AML-193 (cell line): ENCODE data around the gene ZNRF1.
"Not testable (repeated sequence)": the region's sequence is repeated elsewhere in the genome, so short reads cannot be mapped to it uniquely, and the experiment has no call there.

Experiments
- DNase-seq, 2 experiments: peaks; one replicate each; lab custom pipeline; 2025; lab: John Stamatoyannopoulos, UW

The ZNRF1 gene

DNA sequence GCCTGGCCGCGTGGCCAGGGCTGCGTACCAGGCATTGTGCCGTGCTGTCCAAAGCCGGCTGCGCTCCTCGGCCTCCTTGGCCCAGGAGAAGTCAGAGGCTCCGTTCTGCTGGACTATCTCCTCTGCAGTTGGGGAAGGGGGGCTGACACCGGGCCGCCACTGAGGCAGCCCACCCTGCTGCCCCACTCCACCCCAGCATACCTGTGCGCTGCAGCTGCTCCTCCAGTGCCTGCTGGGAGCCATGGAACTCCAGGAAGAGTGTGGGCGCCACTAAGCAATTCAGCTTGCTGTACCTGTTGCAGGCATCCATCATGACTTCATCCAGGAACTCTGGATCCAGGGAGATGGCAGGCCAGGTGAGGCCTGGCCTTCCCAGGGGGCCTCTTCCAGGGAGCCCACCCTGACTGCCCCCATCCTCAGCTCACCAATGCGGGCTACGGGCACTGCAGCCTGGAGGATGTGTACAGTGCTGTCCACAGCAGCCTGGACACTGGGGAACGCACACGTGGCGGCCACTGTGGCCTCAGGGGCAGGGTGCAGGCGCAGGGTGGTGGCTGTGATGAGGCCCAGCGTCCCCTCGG is 114.8 kb downstream of the ZNRF1 start:
- no peak for DNase-seq

- no peak for DNase-seq
Observed at GRCh38 chr16:75114179-75114945, 115.5 kb downstream of the ZNRF1 start.

DNA sequence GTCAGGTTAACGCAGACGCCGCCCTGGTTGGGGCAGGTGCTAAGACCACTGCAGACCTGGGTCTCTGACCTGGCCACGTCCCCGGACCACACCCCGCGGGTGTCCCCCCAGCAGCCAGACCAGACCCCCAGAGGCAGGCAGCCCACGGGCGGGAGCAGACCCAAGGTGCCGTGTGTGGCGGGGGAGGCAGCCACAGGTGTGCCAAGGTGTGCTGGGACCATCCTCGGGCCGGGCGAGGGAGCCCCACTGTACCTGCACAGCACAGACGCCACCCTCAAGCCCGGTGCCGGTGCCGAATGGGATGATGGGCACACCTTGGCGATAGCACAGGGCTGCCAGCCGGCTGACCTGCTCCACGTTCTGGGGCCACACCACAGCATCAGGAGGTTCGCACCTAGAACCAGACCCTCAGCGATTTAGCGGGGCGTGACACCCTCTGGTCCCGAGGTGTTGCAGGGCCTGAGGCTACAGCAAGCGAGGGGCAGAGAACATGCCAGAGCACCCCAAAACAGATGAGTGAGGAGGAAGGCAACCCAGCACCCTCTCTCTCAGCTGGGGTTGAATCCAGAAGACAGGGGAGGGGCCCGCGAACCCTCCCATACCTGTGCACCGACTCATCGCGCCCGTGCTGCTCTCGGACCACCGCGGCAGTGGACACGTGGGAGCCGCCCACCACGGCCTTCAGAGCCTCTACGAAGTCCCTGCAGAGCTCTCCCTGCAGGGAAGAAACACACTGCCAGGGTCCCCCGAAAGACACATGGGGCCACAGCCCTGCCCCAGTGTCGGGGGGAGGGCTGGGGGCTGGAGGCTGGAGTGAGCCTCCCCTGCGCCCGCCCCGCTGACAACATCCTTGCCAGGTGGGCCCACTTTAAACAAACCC is 116.4 kb downstream of the ZNRF1 start:
- DNase-seq: no peak

GRCh38 chr16:75116081-75116910 is 117.5 kb downstream of the ZNRF1 start, which contains the start of gene LDHD:
Gene LDHD, minus strand, starts transcription at chr16:75116780. Its CDS starts 60 bp downstream, at chr16:75116720.
- peak; percentile 17 to 51 for DNase-seq

- DNase-seq: no peak
Observed at GRCh38 chr16:75116911-75117245, 118.1 kb downstream of the ZNRF1 start.

DNA sequence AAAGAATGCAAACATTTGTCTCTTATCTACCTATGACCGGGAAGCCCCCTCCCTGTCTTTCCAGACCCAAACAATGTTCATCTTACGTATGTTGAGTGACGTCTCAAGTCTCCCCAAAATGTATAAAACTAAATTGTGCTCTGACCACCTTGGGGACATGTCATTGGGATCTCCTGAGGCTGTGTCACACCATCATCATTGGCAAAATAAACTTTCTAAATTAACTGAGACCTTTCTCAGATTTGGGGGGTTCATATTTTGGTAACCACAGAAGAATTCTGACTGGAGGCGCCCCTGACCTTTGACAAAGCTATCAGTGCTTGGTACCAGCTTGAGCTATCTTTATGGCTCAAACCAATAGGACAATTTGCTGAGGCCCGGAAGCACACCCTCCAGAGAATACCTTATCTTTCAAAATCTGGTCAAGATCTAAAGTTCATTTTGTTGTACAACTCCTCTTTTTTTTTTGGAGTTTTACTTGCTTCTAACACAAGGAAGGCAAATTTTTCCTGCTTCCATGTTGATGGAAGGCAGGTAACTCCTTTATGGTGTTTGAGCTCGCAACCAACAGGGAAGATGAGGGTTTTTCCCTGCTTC is 120.2 kb downstream of the ZNRF1 start:
- DNase-seq: no peak

- DNase-seq: no peak
Observed at GRCh38 chr16:75120253-75120652, 121.4 kb downstream of the ZNRF1 start.

GRCh38 chr16:75121949-75122568 is 123.2 kb downstream of the ZNRF1 start:
- no peak for DNase-seq

GRCh38 chr16:75122609-75123008 is 123.8 kb downstream of the ZNRF1 start:
- no peak for DNase-seq

- DNase-seq: no peak
Observed at GRCh38 chr16:75127713-75128415, 129.0 kb downstream of the ZNRF1 start.

DNA sequence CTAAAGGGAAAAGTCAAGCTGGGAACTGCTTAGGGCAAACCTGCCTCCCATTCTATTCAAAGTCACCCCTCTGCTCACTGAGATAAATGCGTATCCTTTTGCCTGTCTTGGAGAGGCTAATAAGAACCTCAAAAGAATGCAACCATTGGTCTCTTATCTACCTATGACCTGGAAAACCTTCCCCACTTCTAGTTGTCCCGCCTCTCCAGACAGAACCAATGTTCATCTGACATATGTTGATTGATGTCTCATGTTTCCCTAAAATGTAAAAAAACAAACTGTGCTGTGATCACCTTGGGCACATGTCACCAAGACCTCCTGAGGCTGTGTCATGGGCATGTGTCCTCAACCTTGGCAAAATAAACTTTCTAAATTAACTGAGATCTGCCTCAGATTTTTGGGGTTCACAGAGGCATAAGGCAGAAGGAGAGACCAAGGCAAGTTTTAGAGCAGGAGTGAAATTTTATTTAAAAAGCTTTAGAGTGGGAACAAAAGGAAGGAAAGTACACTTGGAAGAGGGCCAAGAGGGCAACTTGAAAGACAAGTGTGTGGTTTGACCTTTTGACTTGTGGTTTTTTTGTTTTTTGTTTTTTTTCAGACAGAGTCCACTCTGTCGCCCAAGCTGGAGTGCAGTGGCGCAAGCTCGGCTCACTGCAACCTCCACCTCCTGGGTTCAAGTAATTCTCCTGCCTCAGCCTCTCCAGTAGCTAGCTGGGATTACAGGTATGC is 130.8 kb downstream of the ZNRF1 start:
- not testable (repeated sequence) for DNase-seq

DNA sequence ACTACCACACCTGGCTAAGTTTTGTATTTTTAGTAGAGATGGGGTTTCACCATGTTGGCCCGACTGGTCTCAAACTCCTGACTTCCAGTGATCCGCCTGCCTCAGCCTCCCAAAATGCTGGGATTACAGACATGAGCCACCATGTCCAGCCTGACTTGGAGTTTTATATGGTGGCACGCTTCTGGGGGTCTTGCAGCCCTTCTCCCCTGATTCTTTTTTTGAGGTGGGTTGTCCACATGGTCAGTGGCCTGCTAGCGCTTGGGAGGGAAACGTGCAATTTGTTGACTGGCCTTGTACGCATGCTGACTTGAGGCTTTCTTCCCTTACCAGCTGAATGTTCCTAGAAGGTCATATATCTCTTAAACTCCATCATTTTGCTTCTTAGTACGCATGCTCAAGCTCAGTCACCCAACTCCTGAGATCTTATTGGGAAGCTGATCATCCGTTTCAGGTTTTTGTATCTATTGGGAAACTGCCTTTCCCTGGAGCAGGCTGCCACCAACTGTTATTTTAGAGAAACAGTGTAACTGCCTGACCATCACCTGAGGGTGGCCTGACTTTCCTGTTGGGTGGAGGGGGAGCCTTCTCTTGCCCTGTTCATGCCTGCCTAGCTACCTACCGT is 131.4 kb downstream of the ZNRF1 start:
- DNase-seq: no peak

DNA sequence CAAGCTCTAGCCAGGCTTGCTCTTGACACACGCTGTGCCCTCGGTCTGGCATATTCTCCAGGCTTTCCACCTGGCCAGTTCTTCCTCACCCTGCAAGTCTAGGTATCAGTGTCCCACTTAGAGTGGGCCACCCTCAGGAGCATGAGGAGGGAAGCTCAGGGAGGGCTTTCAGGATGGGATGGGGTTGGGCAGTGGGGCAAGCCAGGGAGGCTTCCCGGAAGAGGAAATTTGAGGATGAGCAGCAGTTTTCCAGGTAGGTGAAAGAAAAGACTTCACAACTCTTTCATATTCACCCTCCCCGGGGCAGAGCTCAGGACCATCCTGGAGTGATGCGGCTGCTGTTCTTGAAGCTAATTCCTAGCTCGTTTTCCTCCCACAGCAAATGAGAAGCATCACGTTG is 132.3 kb downstream of the ZNRF1 start:
- DNase-seq: no peak

GRCh38 chr16:75138233-75138632 is 139.4 kb downstream of the ZNRF1 start:
- no peak for DNase-seq

- no peak for DNase-seq
Observed at GRCh38 chr16:75138636-75139035, 139.8 kb downstream of the ZNRF1 start.

DNA sequence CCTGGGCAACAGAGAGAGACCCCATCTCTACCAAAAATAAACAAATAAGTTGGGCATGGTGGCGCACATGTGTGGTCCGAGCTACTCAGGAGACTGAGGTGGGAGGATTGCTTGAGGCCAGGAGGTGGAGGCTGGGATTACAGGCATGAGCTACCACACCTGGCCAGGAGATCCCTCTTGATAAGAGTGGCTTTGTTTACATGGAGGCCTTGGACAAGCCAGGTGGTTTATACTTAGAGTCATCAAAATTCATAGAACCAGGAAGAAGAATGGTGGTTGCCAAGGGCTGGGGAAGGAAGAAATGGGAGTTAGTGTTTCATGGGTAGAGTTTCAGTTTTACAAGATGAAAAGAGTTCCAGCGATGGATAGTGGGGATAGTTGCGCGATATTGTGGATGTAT is 140.7 kb downstream of the ZNRF1 start:
- DNase-seq: no peak

GRCh38 chr16:75143941-75144340 is 145.1 kb downstream of the ZNRF1 start:
- DNase-seq: no peak

DNA sequence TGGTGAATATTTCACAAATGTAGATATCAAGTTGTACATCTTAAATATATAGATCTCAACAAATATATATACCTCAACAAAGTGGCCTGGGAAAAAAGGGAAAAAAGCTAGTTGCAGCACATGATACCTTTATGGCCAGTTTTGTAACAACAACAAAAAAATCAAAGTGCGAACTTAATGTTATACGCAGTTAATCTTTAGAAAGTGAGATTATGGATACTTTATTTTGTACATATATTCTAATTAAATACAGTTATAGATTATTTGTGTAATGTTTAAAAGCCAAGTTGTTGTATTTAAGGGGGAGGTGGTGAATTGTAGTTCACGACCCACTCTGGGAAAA is 149.1 kb downstream of the ZNRF1 start:
- DNase-seq: no peak
